SK-N-SH (cell line): ENCODE data around the gene PTPRG. TPM values are rescaled to one million over a fixed set of nuclear protein-coding genes. Genes with fewer than 3 reads are reported as not detected.

ENCODE experiments used
- CTCF ChIA-PET: fragments of 300-600, 350-600 bp; formaldehyde crosslinking; extraction: SDS; loops from one replicate; lab custom pipeline; 2021; lab: Yijun Ruan, JAX
- POLR2A ChIA-PET: fragments of 350-600 bp; sonication (Branson Sonifier 250); formaldehyde crosslinking; extraction: SDS; loops from one replicate; lab custom pipeline; 2020; ENCODE audit warnings: antibody characterized with exemption, inconsistent platforms; lab: Yijun Ruan, JAX
- DNase-seq: peaks from one replicate; pipeline ENCODE4 v3.0.0; 2012
- H2AFZ ChIP-seq: fragments of 200-600 bp; sonication (generic); 2 replicates; pipeline ENCODE4 v1.8.1; 2016; ENCODE audit warnings: antibody characterized with exemption, mild to moderate bottlenecking, low read depth
- H3F3A ChIP-seq: fragments of 200-600 bp; sonication (generic); replicated peaks from 2 replicates; pipeline ENCODE3; 2016; ENCODE audit warnings: antibody characterized with exemption, mild to moderate bottlenecking; ENCODE audit not compliant: insufficient read depth
- H3K27ac ChIP-seq, 2 experiments: fragments of 200-500 bp in 1 of 2; fragments of 200-600 bp in 1 of 2; sonication (Bioruptor generic) in 1 of 2; sonication (generic), shearing (Covaris generic) in 1 of 2; 2 replicates each; pipeline versions ENCODE4 v1.5.1 to v1.6.1; 2014 to 2016; ENCODE audit warnings: low read depth in 2 of 2, inconsistent platforms in 1 of 2, low read length in 1 of 2, mild to moderate bottlenecking in 1 of 2, mixed read lengths in 1 of 2
- H3K27me3 ChIP-seq: fragments of 200-600 bp; sonication (generic), shearing (Covaris generic); 2 replicates; pipeline ENCODE4 v1.6.1; 2016; ENCODE audit warnings: mixed run types; ENCODE audit not compliant: insufficient read depth
- H3K36me3 ChIP-seq, 2 experiments: fragments of 200-500 bp in 1 of 2; fragments of 200-600 bp in 1 of 2; sonication (Bioruptor generic) in 1 of 2; sonication (generic) in 1 of 2; replicated peaks in 1 of 2; 2 replicates each; pipeline versions ENCODE3 to v1.5.1; 2014 to 2016; ENCODE audit warnings: low read length in 1 of 2, mild to moderate bottlenecking in 1 of 2; ENCODE audit not compliant: insufficient read depth in 2 of 2, control insufficient read depth in 1 of 2
- H3K4me1 ChIP-seq, 2 experiments: fragments of 200-500 bp in 1 of 2; fragments of 200-600 bp in 1 of 2; sonication (Bioruptor generic) in 1 of 2; sonication (generic), shearing (Covaris generic) in 1 of 2; 2 replicates each; pipeline versions ENCODE4 v1.5.1 to v1.6.1; 2014 to 2016; ENCODE audit warnings: low read depth in 1 of 2, low read length in 1 of 2, mixed run types in 1 of 2; ENCODE audit not compliant: insufficient read depth in 2 of 2, control insufficient read depth in 1 of 2
- H3K4me2 ChIP-seq: fragments of 200-600 bp; sonication (generic), shearing (Covaris generic); 2 replicates; pipeline ENCODE4 v1.6.1; 2017; ENCODE audit warnings: mixed run types
- H3K4me3 ChIP-seq, 2 experiments: fragments of 200-500 bp in 1 of 2; fragments of 200-600 bp in 1 of 2; sonication (Bioruptor generic) in 1 of 2; sonication (generic), shearing (Covaris generic) in 1 of 2; 2 replicates each; pipeline versions ENCODE4 v1.5.1 to v1.8.1; 2014 to 2016; ENCODE audit warnings: low read depth in 2 of 2, inconsistent platforms in 1 of 2, low read length in 1 of 2, mild to moderate bottlenecking in 1 of 2, mixed read lengths in 1 of 2, moderate library complexity in 1 of 2
- H3K79me2 ChIP-seq: fragments of 200-600 bp; sonication (generic); 2 replicates; pipeline ENCODE4 v1.8.1; 2017; ENCODE audit warnings: mild to moderate bottlenecking; ENCODE audit not compliant: insufficient read depth
- H3K9ac ChIP-seq: fragments of 200-600 bp; sonication (generic); 2 replicates; pipeline ENCODE4 v1.6.1; 2017; ENCODE audit warnings: mixed run types
- H3K9me2 ChIP-seq: fragments of 200-600 bp; sonication (generic); 2 replicates; pipeline ENCODE4 v1.6.1; 2017; ENCODE audit warnings: mixed run types
- H3K9me3 ChIP-seq: fragments of 200-600 bp; sonication (generic); 2 replicates; pipeline ENCODE4 v1.6.1; 2017; ENCODE audit warnings: mixed run types, mild to moderate bottlenecking, moderate library complexity
- H4K20me1 ChIP-seq: fragments of 200-600 bp; sonication (generic); 2 replicates; pipeline ENCODE4 v1.6.1; 2017; ENCODE audit warnings: mild to moderate bottlenecking, mixed run types; ENCODE audit not compliant: insufficient read depth
- CHD2 ChIP-seq: fragments of 150-350 bp; IDR thresholded peaks from 2 replicates; pipeline ENCODE4 v1.6.1; 2018; ENCODE audit warnings: low read length; ENCODE audit not compliant: partially characterized antibody
- EP300 ChIP-seq, 2 experiments: IDR thresholded peaks; 2 replicates each; pipeline versions ENCODE4 v1.4.0 to v1.6.1; 2012; ENCODE audit warnings: borderline replicate concordance in 1 of 2, low read depth in 1 of 2, low read length in 1 of 2
- EZH2phosphoT487 ChIP-seq: fragments of 200-600 bp; sonication (generic); IDR thresholded peaks from 2 replicates; pipeline ENCODE4 v1.6.1; 2017; ENCODE audit warnings: low read depth, mixed run types, mild to moderate bottlenecking, antibody characterized with exemption, moderate library complexity, borderline replicate concordance
- FOXJ3 ChIP-seq: sonication (generic); formaldehyde crosslinking; IDR thresholded peaks from 2 replicates; pipeline ENCODE4 v1.5.1; 2020; ENCODE audit warnings: mild to moderate bottlenecking, missing genetic modification reagents
- GATA2 ChIP-seq: sonication (generic); formaldehyde crosslinking; IDR thresholded peaks from 2 replicates; pipeline ENCODE4 v1.5.0; 2020; ENCODE audit warnings: mild to moderate bottlenecking, missing genetic modification reagents
- JUND ChIP-seq: IDR thresholded peaks from 2 replicates; pipeline ENCODE4 v1.4.0; 2012
- MEF2A ChIP-seq: IDR thresholded peaks from 2 replicates; pipeline ENCODE4 v1.4.0; 2012; ENCODE audit warnings: low read depth, borderline replicate concordance
- NFIC ChIP-seq: IDR thresholded peaks from 2 replicates; pipeline ENCODE4 v1.4.0; 2012; ENCODE audit warnings: borderline replicate concordance
- NRF1 ChIP-seq: IDR thresholded peaks from 2 replicates; pipeline ENCODE4 v1.6.1; 2012; ENCODE audit warnings: low read depth, mild to moderate bottlenecking, low read length
- RCOR1 ChIP-seq: fragments of 150-350 bp; IDR thresholded peaks from 2 replicates; pipeline ENCODE4 v1.6.1; 2017; ENCODE audit warnings: antibody characterized with exemption, low read length
- RFX5 ChIP-seq: IDR thresholded peaks from 2 replicates; pipeline ENCODE4 v1.6.1; 2012; ENCODE audit warnings: mild to moderate bottlenecking, improper control_type of control experiment, low read length
- RXRA ChIP-seq: IDR thresholded peaks from 2 replicates; pipeline ENCODE4 v1.4.0; 2012; ENCODE audit warnings: low read depth, mild to moderate bottlenecking, borderline replicate concordance
- SMC3 ChIP-seq: IDR thresholded peaks from 2 replicates; pipeline ENCODE4 v1.6.1; 2012; ENCODE audit warnings: low read depth, low read length, improper control_type of control experiment
- YY1 ChIP-seq: IDR thresholded peaks from 2 replicates; pipeline ENCODE4 v1.4.0; 2012; ENCODE audit warnings: low read depth, mild to moderate bottlenecking
- WGBS: methylation state at CpG from one replicate; pipeline ENCODE4 v1.1.6; 2017; ENCODE audit warnings: low lambda C conversion rate; 5-methylcytosine and 5-hydroxymethylcytosine counted together
- polyA plus RNA-seq, 3 experiments: library from polyadenylated mRNA; depleted of rRNA; stranded (reverse); fragments of >200 nt; gene quantifications; 2 replicates each; pipeline ENCODE4 v1.2.3, GENCODE V29; 2012
- TF ChIP-seq, protein P1 (sequence below): IDR thresholded peaks from 2 replicates; pipeline ENCODE4 v1.4.0; 2012; ENCODE audit warnings: low read depth, borderline replicate concordance
- TF ChIP-seq, protein P2 (sequence below): IDR thresholded peaks from 2 replicates; pipeline ENCODE4 v1.6.1; 2012; ENCODE audit warnings: mild to moderate bottlenecking, low read depth, low read length, moderate library complexity
- TF ChIP-seq, protein P3 (sequence below): IDR thresholded peaks from 2 replicates; pipeline ENCODE4; 2012
- TF ChIP-seq, protein P4 (sequence below): IDR thresholded peaks from 2 replicates; pipeline ENCODE4 v1.4.0; 2012; ENCODE audit warnings: low read depth, borderline replicate concordance
- TF ChIP-seq, protein P5 (sequence below): fragments of 150-350 bp; IDR thresholded peaks from 2 replicates; pipeline ENCODE4 v1.6.1; 2016; ENCODE audit warnings: mild to moderate bottlenecking, low read depth, low read length

Gene PTPRG
- polyA plus RNA-seq, 1 of the 3 experiments (the other 2 are of a cell fraction): 14.1 TPM

DNA sequence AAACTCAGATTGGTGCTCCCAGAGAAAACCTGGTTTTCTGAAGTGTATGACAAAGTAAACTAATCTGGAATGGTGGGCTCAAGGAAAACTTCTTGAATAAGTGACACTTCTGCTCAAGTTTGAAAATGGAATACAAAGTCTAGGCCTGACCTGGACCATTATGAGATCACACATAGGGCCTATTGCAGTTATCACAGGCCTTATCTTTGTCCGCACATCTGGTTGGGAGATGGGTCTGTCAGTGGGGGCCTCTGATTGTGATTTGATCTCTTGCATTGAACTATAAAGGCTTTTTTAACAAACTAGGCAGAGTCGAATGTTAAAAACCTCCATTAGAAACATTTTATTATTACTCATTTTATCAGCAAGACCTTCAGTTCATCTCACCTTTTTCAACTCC, 405.6 kb downstream of the PTPRG start:
- WGBS: 66% methylated on average over 2 of the region's 2 CpGs
- TF ChIP-seq CHD2 (no peak), SMC3 (no peak), EP300 (IDR thresholded peaks at IDR 0.05; ENCODE audit: borderline replicate concordance in 1 of 2, low read depth in 1 of 2, low read length in 1 of 2) (no peak), YY1 (no peak), FOXJ3 (CRISPR knock-in tag) (no peak), NRF1 (no peak), JUND (no peak), MEF2A (no peak), RFX5 (no peak), GATA2 (CRISPR knock-in tag) (no peak), RXRA (no peak), RCOR1 (no peak), NFIC (no peak), EZH2phosphoT487 (no peak)
- TF ChIP-seq, protein P1, sequence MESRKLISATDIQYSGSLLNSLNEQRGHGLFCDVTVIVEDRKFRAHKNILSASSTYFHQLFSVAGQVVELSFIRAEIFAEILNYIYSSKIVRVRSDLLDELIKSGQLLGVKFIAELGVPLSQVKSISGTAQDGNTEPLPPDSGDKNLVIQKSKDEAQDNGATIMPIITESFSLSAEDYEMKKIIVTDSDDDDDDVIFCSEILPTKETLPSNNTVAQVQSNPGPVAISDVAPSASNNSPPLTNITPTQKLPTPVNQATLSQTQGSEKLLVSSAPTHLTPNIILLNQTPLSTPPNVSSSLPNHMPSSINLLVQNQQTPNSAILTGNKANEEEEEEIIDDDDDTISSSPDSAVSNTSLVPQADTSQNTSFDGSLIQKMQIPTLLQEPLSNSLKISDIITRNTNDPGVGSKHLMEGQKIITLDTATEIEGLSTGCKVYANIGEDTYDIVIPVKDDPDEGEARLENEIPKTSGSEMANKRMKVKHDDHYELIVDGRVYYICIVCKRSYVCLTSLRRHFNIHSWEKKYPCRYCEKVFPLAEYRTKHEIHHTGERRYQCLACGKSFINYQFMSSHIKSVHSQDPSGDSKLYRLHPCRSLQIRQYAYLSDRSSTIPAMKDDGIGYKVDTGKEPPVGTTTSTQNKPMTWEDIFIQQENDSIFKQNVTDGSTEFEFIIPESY: no peak
- TF ChIP-seq, protein P2, sequence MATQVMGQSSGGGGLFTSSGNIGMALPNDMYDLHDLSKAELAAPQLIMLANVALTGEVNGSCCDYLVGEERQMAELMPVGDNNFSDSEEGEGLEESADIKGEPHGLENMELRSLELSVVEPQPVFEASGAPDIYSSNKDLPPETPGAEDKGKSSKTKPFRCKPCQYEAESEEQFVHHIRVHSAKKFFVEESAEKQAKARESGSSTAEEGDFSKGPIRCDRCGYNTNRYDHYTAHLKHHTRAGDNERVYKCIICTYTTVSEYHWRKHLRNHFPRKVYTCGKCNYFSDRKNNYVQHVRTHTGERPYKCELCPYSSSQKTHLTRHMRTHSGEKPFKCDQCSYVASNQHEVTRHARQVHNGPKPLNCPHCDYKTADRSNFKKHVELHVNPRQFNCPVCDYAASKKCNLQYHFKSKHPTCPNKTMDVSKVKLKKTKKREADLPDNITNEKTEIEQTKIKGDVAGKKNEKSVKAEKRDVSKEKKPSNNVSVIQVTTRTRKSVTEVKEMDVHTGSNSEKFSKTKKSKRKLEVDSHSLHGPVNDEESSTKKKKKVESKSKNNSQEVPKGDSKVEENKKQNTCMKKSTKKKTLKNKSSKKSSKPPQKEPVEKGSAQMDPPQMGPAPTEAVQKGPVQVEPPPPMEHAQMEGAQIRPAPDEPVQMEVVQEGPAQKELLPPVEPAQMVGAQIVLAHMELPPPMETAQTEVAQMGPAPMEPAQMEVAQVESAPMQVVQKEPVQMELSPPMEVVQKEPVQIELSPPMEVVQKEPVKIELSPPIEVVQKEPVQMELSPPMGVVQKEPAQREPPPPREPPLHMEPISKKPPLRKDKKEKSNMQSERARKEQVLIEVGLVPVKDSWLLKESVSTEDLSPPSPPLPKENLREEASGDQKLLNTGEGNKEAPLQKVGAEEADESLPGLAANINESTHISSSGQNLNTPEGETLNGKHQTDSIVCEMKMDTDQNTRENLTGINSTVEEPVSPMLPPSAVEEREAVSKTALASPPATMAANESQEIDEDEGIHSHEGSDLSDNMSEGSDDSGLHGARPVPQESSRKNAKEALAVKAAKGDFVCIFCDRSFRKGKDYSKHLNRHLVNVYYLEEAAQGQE: no peak
- TF ChIP-seq, protein P3, sequence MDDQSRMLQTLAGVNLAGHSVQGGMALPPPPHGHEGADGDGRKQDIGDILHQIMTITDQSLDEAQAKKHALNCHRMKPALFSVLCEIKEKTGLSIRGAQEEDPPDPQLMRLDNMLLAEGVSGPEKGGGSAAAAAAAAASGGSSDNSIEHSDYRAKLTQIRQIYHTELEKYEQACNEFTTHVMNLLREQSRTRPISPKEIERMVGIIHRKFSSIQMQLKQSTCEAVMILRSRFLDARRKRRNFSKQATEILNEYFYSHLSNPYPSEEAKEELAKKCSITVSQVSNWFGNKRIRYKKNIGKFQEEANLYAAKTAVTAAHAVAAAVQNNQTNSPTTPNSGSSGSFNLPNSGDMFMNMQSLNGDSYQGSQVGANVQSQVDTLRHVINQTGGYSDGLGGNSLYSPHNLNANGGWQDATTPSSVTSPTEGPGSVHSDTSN: no peak
- TF ChIP-seq, protein P4, sequence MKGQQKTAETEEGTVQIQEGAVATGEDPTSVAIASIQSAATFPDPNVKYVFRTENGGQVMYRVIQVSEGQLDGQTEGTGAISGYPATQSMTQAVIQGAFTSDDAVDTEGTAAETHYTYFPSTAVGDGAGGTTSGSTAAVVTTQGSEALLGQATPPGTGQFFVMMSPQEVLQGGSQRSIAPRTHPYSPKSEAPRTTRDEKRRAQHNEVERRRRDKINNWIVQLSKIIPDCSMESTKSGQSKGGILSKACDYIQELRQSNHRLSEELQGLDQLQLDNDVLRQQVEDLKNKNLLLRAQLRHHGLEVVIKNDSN: no peak
- TF ChIP-seq, protein P5, sequence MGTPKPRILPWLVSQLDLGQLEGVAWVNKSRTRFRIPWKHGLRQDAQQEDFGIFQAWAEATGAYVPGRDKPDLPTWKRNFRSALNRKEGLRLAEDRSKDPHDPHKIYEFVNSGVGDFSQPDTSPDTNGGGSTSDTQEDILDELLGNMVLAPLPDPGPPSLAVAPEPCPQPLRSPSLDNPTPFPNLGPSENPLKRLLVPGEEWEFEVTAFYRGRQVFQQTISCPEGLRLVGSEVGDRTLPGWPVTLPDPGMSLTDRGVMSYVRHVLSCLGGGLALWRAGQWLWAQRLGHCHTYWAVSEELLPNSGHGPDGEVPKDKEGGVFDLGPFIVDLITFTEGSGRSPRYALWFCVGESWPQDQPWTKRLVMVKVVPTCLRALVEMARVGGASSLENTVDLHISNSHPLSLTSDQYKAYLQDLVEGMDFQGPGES: no peak
- H3K4me1 ChIP-seq: peaks cover 0 to 15% of the 10 kb centered on the region in 2 experiments; a peak in 1 of 4 replicates
- no peaks in the 10 kb centered on the region for H4K20me1 ChIP-seq
- H3K27ac ChIP-seq: no peak overlapping the region
- ChIA-PET CTCF (no interaction called here), POLR2A (no interaction called here)
- no peak overlapping the region for H3K4me2 ChIP-seq
- no peak overlapping the region for H3K9ac ChIP-seq
- no peaks in the 10 kb centered on the region for H3K27me3 ChIP-seq
- no peaks in the 10 kb centered on the region for H3K36me3 ChIP-seq
- H3K9me3 ChIP-seq: no peaks in the 10 kb centered on the region
- no peaks in the 10 kb centered on the region for H3K9me2 ChIP-seq
- no peak overlapping the region for H3K4me3 ChIP-seq
- no peaks in the 10 kb centered on the region for H3F3A ChIP-seq
- peak; percentile 12 for DNase-seq
- peaks cover 12% of the 10 kb centered on the region for H3K79me2 ChIP-seq
- H2AFZ ChIP-seq: no peak overlapping the region
